ENCODE data around the gene ZNF468.
A peak's percentile ranks its signal among the peaks of the same experiment; 100 is the strongest.
"Not testable (repeated sequence)": the region's sequence is repeated elsewhere in the genome, so short reads cannot be mapped to it uniquely, and the experiment has no call there.

ZNF468 gene

GRCh38 chr19:52891336-52891735 lies 33.9 kb upstream of the ZNF468 start:
- TF ChIP-seq, protein P1, sequence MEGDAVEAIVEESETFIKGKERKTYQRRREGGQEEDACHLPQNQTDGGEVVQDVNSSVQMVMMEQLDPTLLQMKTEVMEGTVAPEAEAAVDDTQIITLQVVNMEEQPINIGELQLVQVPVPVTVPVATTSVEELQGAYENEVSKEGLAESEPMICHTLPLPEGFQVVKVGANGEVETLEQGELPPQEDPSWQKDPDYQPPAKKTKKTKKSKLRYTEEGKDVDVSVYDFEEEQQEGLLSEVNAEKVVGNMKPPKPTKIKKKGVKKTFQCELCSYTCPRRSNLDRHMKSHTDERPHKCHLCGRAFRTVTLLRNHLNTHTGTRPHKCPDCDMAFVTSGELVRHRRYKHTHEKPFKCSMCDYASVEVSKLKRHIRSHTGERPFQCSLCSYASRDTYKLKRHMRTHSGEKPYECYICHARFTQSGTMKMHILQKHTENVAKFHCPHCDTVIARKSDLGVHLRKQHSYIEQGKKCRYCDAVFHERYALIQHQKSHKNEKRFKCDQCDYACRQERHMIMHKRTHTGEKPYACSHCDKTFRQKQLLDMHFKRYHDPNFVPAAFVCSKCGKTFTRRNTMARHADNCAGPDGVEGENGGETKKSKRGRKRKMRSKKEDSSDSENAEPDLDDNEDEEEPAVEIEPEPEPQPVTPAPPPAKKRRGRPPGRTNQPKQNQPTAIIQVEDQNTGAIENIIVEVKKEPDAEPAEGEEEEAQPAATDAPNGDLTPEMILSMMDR (IDR thresholded peaks at IDR 0.05; ENCODE audit: borderline replicate concordance, control extremely low read depth, extremely low read depth, insufficient read depth, missing control alignments): no peak
- in situ Hi-C loops (cut with MboI; ENCODE audit: low sequenced_read_pairs, unreplicated experiment): no loop called here
- no peak for DNase-seq (ENCODE audit: low spot score)

GRCh38 chr19:52889931-52890330 lies 32.5 kb upstream of the ZNF468 start:
- in situ Hi-C loops (cut with MboI; ENCODE audit: low sequenced_read_pairs, unreplicated experiment): no loop called here
- TF ChIP-seq, protein P1 (IDR thresholded peaks at IDR 0.05; ENCODE audit: borderline replicate concordance, control extremely low read depth, extremely low read depth, insufficient read depth, missing control alignments): no peak
- DNase-seq (ENCODE audit: low spot score): no peak

DNA sequence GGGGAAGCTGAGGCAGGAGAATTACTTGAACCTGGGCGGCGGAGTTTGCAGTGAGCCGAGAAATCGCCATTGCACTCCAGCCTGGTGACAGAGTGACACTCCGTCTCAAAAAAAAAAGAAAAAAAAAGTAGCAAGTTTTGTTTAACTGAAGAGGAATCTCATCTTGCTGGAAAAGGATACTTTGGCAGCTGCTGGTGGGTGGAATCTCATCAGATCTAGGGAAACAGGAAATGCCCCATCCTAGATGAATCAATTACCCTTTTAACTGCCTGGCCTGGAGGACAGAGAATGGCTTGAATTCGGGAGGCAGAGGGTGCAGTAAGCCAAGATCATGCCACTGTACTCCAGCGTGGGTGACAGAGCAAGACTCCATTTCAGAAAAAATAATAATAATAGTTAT lies 31.7 kb upstream of the ZNF468 start:
- TF ChIP-seq, protein P1 (IDR thresholded peaks at IDR 0.05; ENCODE audit: borderline replicate concordance, control extremely low read depth, extremely low read depth, insufficient read depth, missing control alignments): no peak
- DNase-seq (ENCODE audit: low spot score): no peak
- in situ Hi-C loops (cut with MboI; ENCODE audit: low sequenced_read_pairs, unreplicated experiment): no loop called here

- in situ Hi-C loops (cut with MboI; ENCODE audit: low sequenced_read_pairs, unreplicated experiment): no loop called here
- TF ChIP-seq, protein P1 (IDR thresholded peaks at IDR 0.05; ENCODE audit: borderline replicate concordance, control extremely low read depth, extremely low read depth, insufficient read depth, missing control alignments): no peak
- no peak for DNase-seq (ENCODE audit: low spot score)
These were observed 23.5 kb upstream of the ZNF468 start for GRCh38 chr19:52880895-52881389.

- in situ Hi-C loops (cut with MboI; ENCODE audit: low sequenced_read_pairs, unreplicated experiment); DNase-seq (ENCODE audit: low spot score): not testable (repeated sequence)
These were observed 15.6 kb upstream of the ZNF468 start for GRCh38 chr19:52872996-52873395.

DNA sequence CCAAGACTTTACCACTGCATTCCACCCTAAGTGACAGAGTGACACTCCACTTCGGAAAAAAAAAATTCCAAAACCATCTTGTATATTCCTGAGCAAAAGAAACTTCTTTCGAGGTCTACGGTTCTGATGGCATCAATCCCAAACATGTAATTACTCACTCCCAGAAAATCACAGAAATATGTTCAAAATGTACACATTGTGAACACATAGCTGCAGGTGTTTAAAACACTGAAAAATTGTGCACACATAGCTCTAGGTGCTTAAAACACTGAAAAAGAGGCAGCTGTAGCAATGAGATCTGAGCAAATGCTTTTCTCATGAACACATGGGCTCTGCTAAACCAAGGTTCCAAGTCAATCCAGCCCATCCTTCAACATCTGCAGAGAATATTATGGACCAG lies 14.0 kb upstream of the ZNF468 start:
- in situ Hi-C loops (cut with MboI; ENCODE audit: low sequenced_read_pairs, unreplicated experiment): no loop called here
- TF ChIP-seq, protein P1 (IDR thresholded peaks at IDR 0.05; ENCODE audit: borderline replicate concordance, control extremely low read depth, extremely low read depth, insufficient read depth, missing control alignments): no peak
- no peak for DNase-seq (ENCODE audit: low spot score)

DNA sequence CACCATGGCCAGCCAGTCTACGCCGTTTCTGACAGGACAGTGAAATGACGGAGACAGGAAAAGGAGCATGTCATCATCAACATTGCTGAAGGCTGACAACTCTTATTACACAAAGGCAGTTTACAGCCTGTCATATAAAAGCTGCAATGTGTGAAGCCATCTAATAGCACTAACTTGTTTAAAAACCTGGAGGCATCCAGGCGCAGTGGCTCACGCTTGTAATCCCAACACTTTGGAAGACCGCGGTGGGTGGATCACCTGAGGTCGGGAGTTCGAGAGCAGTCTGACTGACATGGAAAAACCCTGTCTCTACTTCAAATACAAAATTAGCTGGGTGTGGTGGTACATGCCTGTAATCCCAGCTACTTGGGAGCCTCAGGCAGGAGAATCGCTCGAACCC lies 10.6 kb upstream of the ZNF468 start:
- in situ Hi-C loops (cut with MboI; ENCODE audit: low sequenced_read_pairs, unreplicated experiment); DNase-seq (ENCODE audit: low spot score): not testable (repeated sequence)

DNA sequence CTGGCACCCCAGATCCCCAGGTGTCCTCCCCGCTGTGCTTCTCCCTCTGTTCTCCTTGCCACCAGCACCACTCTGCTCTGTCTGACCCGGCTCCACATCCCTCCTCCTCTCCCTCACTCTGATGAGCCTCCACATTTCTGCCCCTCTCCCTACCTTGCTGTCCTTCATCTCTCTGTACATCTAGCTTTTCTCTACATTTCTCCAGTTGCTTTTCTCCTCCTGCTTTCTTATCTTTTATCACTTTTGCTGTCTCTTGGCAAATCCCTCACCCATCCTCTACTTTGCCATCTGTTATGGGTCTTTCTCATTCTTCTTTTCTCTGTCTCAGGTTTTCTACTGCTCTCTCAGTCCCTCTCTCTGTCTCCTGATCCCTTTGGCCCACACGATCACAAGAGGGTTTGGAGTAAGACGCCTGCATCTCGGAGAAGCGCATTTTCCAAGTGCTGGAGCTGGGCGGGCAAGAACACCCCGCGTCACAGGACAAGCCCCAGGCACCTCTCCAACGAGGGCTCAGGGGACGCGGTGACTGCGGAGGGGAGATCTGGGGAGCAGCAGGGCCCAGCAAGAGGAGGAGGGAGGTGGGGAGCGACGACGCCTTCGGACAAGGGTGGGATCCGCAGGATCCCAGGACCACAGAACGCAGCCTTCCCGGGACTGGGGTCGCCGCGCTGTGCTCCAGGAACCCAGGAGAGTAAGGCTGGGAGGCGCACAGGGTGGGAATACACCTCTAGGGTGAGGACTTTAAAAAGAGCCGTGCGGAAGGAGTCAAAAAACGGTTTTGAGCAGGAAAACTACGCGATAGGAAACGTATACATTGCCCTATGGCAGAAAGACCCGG lies 660 bp downstream of the ZNF468 start:
- peak; percentile 18 for DNase-seq (ENCODE audit: low spot score)
- in situ Hi-C loops (cut with MboI; ENCODE audit: low sequenced_read_pairs, unreplicated experiment): not testable (repeated sequence)

- DNase-seq (ENCODE audit: low spot score); in situ Hi-C loops (cut with MboI; ENCODE audit: low sequenced_read_pairs, unreplicated experiment): not testable (repeated sequence)
These were observed 10.1 kb downstream of the ZNF468 start for GRCh38 chr19:52847352-52847751.

DNA sequence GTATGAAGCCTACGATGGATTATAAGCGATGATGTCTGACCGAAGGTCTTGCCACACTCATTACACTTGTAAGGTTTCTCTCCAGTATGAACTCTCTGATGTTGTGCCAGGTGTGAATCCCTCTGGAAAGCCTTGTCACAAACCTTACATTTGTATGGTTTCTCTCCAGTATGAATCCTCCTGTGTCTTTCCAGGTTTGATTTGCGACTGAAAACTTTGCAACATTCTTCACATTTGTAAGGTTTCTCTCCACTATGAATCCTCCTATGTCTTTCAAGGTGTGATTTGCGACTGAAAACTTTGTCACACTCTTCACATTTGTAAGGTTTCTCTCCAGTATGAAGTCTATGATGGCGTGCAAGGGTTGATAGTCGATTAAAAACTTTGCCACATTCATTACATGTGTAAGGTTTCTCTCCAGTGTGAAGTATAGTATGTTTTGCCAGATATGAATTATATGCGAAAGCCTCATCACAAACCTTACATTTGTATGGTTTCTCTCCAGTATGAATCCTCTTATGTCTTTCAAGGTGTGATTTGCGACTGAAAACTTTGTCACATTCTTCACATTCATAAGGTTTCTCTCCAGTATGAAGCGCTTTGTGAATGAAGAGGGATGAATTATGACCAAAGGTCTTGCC lies 16.5 kb downstream of the ZNF468 start:
- DNase-seq (ENCODE audit: low spot score); in situ Hi-C loops (cut with MboI; ENCODE audit: low sequenced_read_pairs, unreplicated experiment): not testable (repeated sequence)

DNA sequence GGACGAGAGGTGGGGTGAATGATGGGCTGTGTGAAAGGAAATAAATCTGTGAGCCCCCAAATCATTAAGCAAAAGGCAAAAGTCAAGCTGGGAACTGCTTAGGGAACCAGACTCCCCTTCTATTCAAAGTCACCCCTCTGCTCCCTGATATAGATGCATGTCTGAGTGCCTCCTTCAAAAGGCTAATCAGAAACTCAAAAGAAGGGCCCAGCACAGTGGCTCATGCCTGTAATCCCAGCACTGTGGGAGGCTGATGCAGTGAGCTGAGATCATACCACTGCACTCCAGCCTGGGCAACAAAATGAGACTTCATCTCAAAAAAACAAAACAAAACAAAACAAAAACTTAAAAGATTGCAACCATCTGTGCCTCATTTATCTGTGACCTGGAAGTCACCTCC lies 23.1 kb downstream of the ZNF468 start:
- in situ Hi-C loops (cut with MboI; ENCODE audit: low sequenced_read_pairs, unreplicated experiment); DNase-seq (ENCODE audit: low spot score): not testable (repeated sequence)

DNA sequence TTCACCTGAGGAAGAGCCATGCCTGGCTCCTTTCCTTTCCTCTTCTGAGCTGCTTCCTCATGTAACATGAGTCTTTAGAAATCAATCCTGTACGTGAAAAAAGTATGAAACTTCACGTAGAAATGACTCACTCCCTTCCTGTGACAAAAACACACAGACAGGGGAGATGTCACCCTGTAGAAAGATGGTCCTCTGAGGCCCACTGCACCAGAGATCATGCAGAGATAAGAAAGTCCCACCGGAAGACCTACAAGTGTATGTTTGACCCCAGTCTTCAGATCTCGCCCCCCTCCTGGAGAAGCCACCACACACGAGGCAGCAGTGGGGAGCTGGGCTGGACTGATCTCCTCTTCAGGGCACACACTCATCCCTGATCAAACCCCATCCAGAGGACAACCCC lies 23.9 kb downstream of the ZNF468 start:
- DNase-seq (ENCODE audit: low spot score); in situ Hi-C loops (cut with MboI; ENCODE audit: low sequenced_read_pairs, unreplicated experiment): not testable (repeated sequence)

Measured in GM13976 (cell line).